Measurements from ENCODE around the gene SERPINA4. TPM values are rescaled to one million over a fixed set of nuclear protein-coding genes. Genes with fewer than 3 reads are reported as not detected.
A peak's percentile ranks its signal among the peaks of the same experiment; 100 is the strongest.

Gene SERPINA4
- total RNA-seq, 1 donor from 2014 or later = not detected

- no peak overlapping the region for H2AFZ ChIP-seq (replicated peaks)
- no peaks in the 10 kb centered on the region for H3K9me3 Mint-ChIP-seq
- no peaks in the 10 kb centered on the region for H3K36me3 ChIP-seq
- H3K27me3 Mint-ChIP-seq (ENCODE audit: insufficient read depth, low read depth) = peaks cover 9% of the 10 kb centered on the region
- H3K27ac ChIP-seq = no peak overlapping the region
- TF ChIP-seq EZH2phosphoT487 (IDR thresholded peaks at IDR 0.05) (no peak), EZH2 (IDR thresholded peaks at IDR 0.05) (no peak), CTCF (IDR thresholded peaks at IDR 0.05) (no peak)
- peak overlapping the region; percentile 47 for H3K27ac Mint-ChIP-seq
- H3K36me3 Mint-ChIP-seq = no peaks in the 10 kb centered on the region
- no peaks in the 10 kb centered on the region for H3F3A ChIP-seq (ENCODE audit: low read depth)
- H3K79me2 ChIP-seq (ENCODE audit: low read depth) = no peaks in the 10 kb centered on the region
- H3K27me3 ChIP-seq = no peaks in the 10 kb centered on the region
- no peak overlapping the region for H3K4me2 ChIP-seq
- H3K4me3 Mint-ChIP-seq = no peak overlapping the region
- peaks cover 32% of the 10 kb centered on the region for H3K4me1 Mint-ChIP-seq
- H3K4me3 ChIP-seq = no peak overlapping the region
- no peaks in the 10 kb centered on the region for H3K9me3 ChIP-seq (ENCODE audit: low read depth)
- DNase-seq (ENCODE audit: low spot score) = no peak
- H3K9ac ChIP-seq = no peak overlapping the region
- peaks cover 4% of the 10 kb centered on the region for H3K4me1 ChIP-seq
- H4K20me1 ChIP-seq (ENCODE audit: low read depth) = no peaks in the 10 kb centered on the region
Measured at GRCh38 chr14:94539181-94539580, 22.1 kb upstream of the SERPINA4 start.

- Histone ChIP-seq H3K4me1 (peaks cover 4% of the 10 kb centered on the region), H3K4me3 (no peak overlapping the region), H4K20me1 (ENCODE audit: low read depth) (no peaks in the 10 kb centered on the region), H2AFZ (replicated peaks) (peak overlapping the region; percentile 60), H3K9ac (no peak overlapping the region), H3K9me3 (ENCODE audit: low read depth) (no peaks in the 10 kb centered on the region), H3K79me2 (ENCODE audit: low read depth) (no peaks in the 10 kb centered on the region), H3K36me3 (no peaks in the 10 kb centered on the region), H3K4me2 (no peak overlapping the region), H3K27me3 (no peaks in the 10 kb centered on the region), H3F3A (ENCODE audit: low read depth) (no peaks in the 10 kb centered on the region), H3K27ac (no peak overlapping the region)
- no peak overlapping the region for H3K4me3 Mint-ChIP-seq
- H3K36me3 Mint-ChIP-seq = no peaks in the 10 kb centered on the region
- TF ChIP-seq EZH2phosphoT487 (IDR thresholded peaks at IDR 0.05) = no peak
- TF ChIP-seq CTCF (IDR thresholded peaks at IDR 0.05) = peak; percentile 9
- no peak for TF ChIP-seq EZH2 (IDR thresholded peaks at IDR 0.05)
- H3K27ac Mint-ChIP-seq = peak overlapping the region; percentile 69
- peaks cover 9% of the 10 kb centered on the region for H3K27me3 Mint-ChIP-seq (ENCODE audit: insufficient read depth, low read depth)
- peak; percentile 19 for DNase-seq (ENCODE audit: low spot score)
- peaks cover 36% of the 10 kb centered on the region for H3K4me1 Mint-ChIP-seq
- no peaks in the 10 kb centered on the region for H3K9me3 Mint-ChIP-seq
Measured at GRCh38 chr14:94540031-94540794, 21.0 kb upstream of the SERPINA4 start.

- Histone ChIP-seq H3F3A (ENCODE audit: low read depth) (no peaks in the 10 kb centered on the region), H3K27me3 (no peaks in the 10 kb centered on the region), H3K27ac (no peak overlapping the region), H3K79me2 (ENCODE audit: low read depth) (no peaks in the 10 kb centered on the region), H3K4me3 (no peak overlapping the region), H3K4me2 (no peak overlapping the region), H2AFZ (replicated peaks) (no peak overlapping the region), H3K9me3 (ENCODE audit: low read depth) (no peaks in the 10 kb centered on the region), H3K4me1 (peaks cover 4% of the 10 kb centered on the region), H3K36me3 (no peaks in the 10 kb centered on the region), H3K9ac (no peak overlapping the region), H4K20me1 (ENCODE audit: low read depth) (no peaks in the 10 kb centered on the region)
- peaks cover under 1% of the 10 kb centered on the region for H3K9me3 Mint-ChIP-seq
- H3K27me3 Mint-ChIP-seq (ENCODE audit: insufficient read depth, low read depth) = peaks cover 13% of the 10 kb centered on the region
- no peak for TF ChIP-seq CTCF (IDR thresholded peaks at IDR 0.05)
- TF ChIP-seq EZH2 (IDR thresholded peaks at IDR 0.05) = no peak
- TF ChIP-seq EZH2phosphoT487 (IDR thresholded peaks at IDR 0.05) = no peak
- no peaks in the 10 kb centered on the region for H3K36me3 Mint-ChIP-seq
- no peak overlapping the region for H3K4me3 Mint-ChIP-seq
- peaks cover 45% of the 10 kb centered on the region for H3K4me1 Mint-ChIP-seq
- no peak for DNase-seq (ENCODE audit: low spot score)
- H3K27ac Mint-ChIP-seq = peak overlapping the region; percentile 29
Measured at GRCh38 chr14:94541234-94541975, 19.8 kb upstream of the SERPINA4 start.

All from neural progenitor cell (in vitro differentiated cells).